K562 treated with DMSO at 1 percent for 24 hours (cell line): ENCODE results near the gene VSIG2. TPM values are rescaled to one million over a fixed set of nuclear protein-coding genes. Genes with fewer than 3 reads are reported as not detected.

Experiments
- total RNA-seq: library from RNA; unstranded; fragments of 300-600 nt; gene quantifications from 2 replicates; pipeline ENCODE4 v1.2.3, GENCODE V29; 2022; ENCODE audit warnings: low read depth; ENCODE audit not compliant: insufficient read depth

VSIG2 gene, protein sequence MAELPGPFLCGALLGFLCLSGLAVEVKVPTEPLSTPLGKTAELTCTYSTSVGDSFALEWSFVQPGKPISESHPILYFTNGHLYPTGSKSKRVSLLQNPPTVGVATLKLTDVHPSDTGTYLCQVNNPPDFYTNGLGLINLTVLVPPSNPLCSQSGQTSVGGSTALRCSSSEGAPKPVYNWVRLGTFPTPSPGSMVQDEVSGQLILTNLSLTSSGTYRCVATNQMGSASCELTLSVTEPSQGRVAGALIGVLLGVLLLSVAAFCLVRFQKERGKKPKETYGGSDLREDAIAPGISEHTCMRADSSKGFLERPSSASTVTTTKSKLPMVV
- total RNA-seq, result not detected in 2 replicates

DNA sequence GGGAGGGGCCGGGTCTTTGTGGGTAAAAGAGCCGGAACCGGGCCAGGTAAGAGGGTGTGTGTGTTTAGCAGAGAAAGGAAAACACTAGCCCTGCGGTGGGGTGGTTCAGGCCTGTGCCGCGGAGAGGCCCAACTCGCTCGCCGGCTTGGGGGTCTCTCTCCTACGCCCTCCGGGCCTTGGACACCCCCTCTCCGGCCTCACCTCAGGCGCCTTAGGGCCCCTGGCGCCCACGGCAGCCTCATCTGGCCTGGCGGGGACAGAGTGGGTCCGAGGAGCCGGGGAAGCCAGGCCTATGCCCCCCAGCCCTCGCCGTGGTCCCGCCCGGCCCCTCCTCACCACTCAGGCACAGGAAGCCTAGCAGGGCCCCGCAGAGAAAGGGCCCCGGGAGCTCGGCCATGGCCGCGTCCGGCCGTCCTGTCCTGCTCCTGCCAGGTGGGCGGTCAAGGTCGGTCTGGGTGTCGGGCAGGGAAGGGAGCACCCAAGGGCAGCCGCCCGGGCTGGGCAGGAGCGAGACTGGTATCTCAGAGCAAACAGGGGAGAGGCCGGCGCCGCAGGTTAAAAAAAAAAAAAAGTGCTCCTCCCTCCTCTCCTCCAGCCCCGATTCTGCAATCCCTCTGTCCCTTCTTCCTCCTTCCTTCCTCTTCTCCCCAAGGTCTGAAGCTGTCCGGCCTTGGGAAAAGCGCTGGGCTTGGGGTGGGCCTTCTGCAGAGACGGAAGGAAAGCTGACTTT, at the start of gene VSIG2:
VSIG2 (minus strand) TSS at position 515 of the 730 bp plus-strand sequence; CDS start at position 397, 118 bp downstream.

GRCh38 chr11:124800226-124800929, 48.3 kb upstream of the VSIG2 start, which contains the start of gene MSANTD2:
Gene MSANTD2 (minus strand): TSS chr11:124800406. CDS start chr11:124800380, 26 bp downstream.

DNA sequence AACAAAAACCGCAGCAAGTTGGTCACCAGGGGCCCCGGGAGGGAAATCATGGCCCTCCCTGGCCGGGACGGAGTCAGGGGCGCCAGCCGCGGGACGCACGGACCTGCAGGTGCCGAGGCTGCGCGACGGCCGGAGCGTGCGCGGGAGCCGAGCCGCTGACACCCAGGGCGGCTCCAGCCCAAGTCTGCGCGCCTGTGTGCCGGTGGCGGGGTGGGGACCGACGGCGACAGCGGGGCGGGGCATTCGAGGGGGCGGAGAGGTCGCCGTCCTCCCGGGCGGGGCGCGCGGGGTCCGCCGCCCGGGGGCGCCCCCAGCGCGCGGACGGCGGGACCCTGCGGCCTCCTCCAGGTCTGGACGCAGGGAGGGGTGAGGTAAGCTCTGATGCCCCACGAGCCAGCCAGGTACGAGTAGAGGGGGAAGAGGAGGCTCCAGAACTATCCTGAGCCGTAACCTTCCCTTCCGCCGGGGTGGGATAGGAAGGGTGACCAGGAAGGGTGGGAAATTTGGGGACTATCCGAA, 10.1 kb upstream of the VSIG2 start, which contains the start of gene ESAM:
ESAM (minus strand) TSS at position 186 of the 519 bp plus-strand sequence; CDS start at position 50, 136 bp downstream.

GRCh38 chr11:124739479-124740276, 12.4 kb downstream of the VSIG2 start, which contains the start of gene NRGN:
Gene NRGN (plus strand): TSS chr11:124739942. CDS start chr11:124740085, 143 bp downstream.

Other genes starting within 250 kb of the VSIG2 start
- gene OR8B12, start 208.6 kb downstream of the VSIG2 start, total RNA-seq, result not detected in 2 replicates
- gene OR8A1, start 182.3 kb downstream of the VSIG2 start, total RNA-seq, result 0.25 and 0.31 TPM in 2 replicates
- gene PANX3, start 140.8 kb downstream of the VSIG2 start, total RNA-seq, result 0.94 and 1.3 TPM in 2 replicates
- gene TBRG1, start 129.4 kb downstream of the VSIG2 start, total RNA-seq, result 22.8 and 27.7 TPM in 2 replicates
- gene SIAE, start 78.5 kb downstream of the VSIG2 start, total RNA-seq, result 3.6 and 3.9 TPM in 2 replicates
- gene SPA17, start 78.4 kb downstream of the VSIG2 start, total RNA-seq, result 7.9 and 12.9 TPM in 2 replicates
- 17.7 and 18.4 TPM in 2 replicates for gene NRGN, start 12.3 kb downstream of the VSIG2 start, total RNA-seq
- 0.71 and 1.1 TPM in 2 replicates for gene ESAM, start 10.0 kb upstream of the VSIG2 start, total RNA-seq
- gene MSANTD2, start 48.2 kb upstream of the VSIG2 start, total RNA-seq, result 3.2 and 4.7 TPM in 2 replicates
- gene ROBO3, start 113.2 kb upstream of the VSIG2 start, total RNA-seq, result 1.3 and 2.5 TPM in 2 replicates
- gene ROBO4, start 145.6 kb upstream of the VSIG2 start, total RNA-seq, result not detected in 2 replicates
- not detected in 2 replicates for gene HEPN1, start 167.0 kb upstream of the VSIG2 start, total RNA-seq
- not detected in 2 replicates for gene HEPACAM, start 183.8 kb upstream of the VSIG2 start, total RNA-seq
- 2.4 and 4.6 TPM in 2 replicates for gene CCDC15, start 201.9 kb upstream of the VSIG2 start, total RNA-seq